HG02623 (cell line): ENCODE results near the gene FAHD2B.
"Not testable (repeated sequence)": the region's sequence is repeated elsewhere in the genome, so short reads cannot be mapped to it uniquely, and the experiment has no call there.

Experiments
- ATAC-seq: cut with Tn5 transposase; IDR thresholded peaks from one replicate; pipeline ENCODE4 v1.9.1; 2021; ENCODE audit warnings: moderate library complexity; ENCODE audit not compliant: unreplicated experiment

Gene FAHD2B

GRCh38 chr2:97094772-97095611 is at the start of gene FAHD2B:
TSS of gene FAHD2B (minus strand) at chr2:97094882. CDS start at chr2:97091706, 3,176 bp downstream.
- peak; percentile 79 for ATAC-seq

GRCh38 chr2:97144016-97144415 is 49.3 kb upstream of the FAHD2B start:
- not testable (repeated sequence) for ATAC-seq

GRCh38 chr2:97129090-97129489 is 34.4 kb upstream of the FAHD2B start:
- not testable (repeated sequence) for ATAC-seq

GRCh38 chr2:97113882-97114255 is 19.2 kb upstream of the FAHD2B start:
- not testable (repeated sequence) for ATAC-seq

- peak; percentile 85 for ATAC-seq
Measured at GRCh38 chr2:97113050-97113881, 18.6 kb upstream of the FAHD2B start, which contains the start of gene ANKRD36. TSS of gene ANKRD36 (plus strand) at chr2:97113153. CDS start at chr2:97113740, 587 bp downstream.

GRCh38 chr2:97112320-97113049 is 17.8 kb upstream of the FAHD2B start:
- ATAC-seq: not testable (repeated sequence)

- not testable (repeated sequence) for ATAC-seq
Measured at GRCh38 chr2:97111246-97111645, 16.6 kb upstream of the FAHD2B start.

GRCh38 chr2:97106878-97107277 is 12.2 kb upstream of the FAHD2B start:
- not testable (repeated sequence) for ATAC-seq

GRCh38 chr2:97098786-97099372 is 4.2 kb upstream of the FAHD2B start:
- ATAC-seq: not testable (repeated sequence)

- no peak for ATAC-seq
Measured at GRCh38 chr2:97095661-97096060, 979 bp upstream of the FAHD2B start.

- peak; percentile 26 for ATAC-seq
Measured at GRCh38 chr2:97093983-97094771, 505 bp downstream of the FAHD2B start.

GRCh38 chr2:97092946-97093345 is 1.7 kb downstream of the FAHD2B start:
- not testable (repeated sequence) for ATAC-seq

GRCh38 chr2:97088706-97089105 is 6.0 kb downstream of the FAHD2B start:
- not testable (repeated sequence) for ATAC-seq

GRCh38 chr2:97085093-97085492 is 9.6 kb downstream of the FAHD2B start:
- not testable (repeated sequence) for ATAC-seq

GRCh38 chr2:97083516-97083915 is 11.2 kb downstream of the FAHD2B start:
- ATAC-seq: not testable (repeated sequence)

- not testable (repeated sequence) for ATAC-seq
Measured at GRCh38 chr2:97082206-97082605, 12.5 kb downstream of the FAHD2B start.

- ATAC-seq: not testable (repeated sequence)
Measured at GRCh38 chr2:97080855-97081254, 13.8 kb downstream of the FAHD2B start.

- ATAC-seq: not testable (repeated sequence)
Measured at GRCh38 chr2:97077213-97077612, 17.5 kb downstream of the FAHD2B start.

GRCh38 chr2:97070915-97071314 is 23.8 kb downstream of the FAHD2B start:
- not testable (repeated sequence) for ATAC-seq

GRCh38 chr2:97068722-97069121 is 26.0 kb downstream of the FAHD2B start:
- ATAC-seq: not testable (repeated sequence)
